Renal cortex interstitium (tissue), 15 donors: ENCODE measurements around the gene TRIM60. TPM values are rescaled to one million over a fixed set of nuclear protein-coding genes. Genes with fewer than 3 reads are reported as not detected.
"Not testable (repeated sequence)": the region's sequence is repeated elsewhere in the genome, so short reads cannot be mapped to it uniquely, and the experiment has no call there.

Experiments
- DNase-seq, 11 donors: peaks; one replicate each; pipeline ENCODE4 v3.0.0-alpha.2; 2013; ENCODE audit warnings: low read depth in 9 of 11, low spot score in 4 of 11; ENCODE audit errors: extremely low read depth in 1 of 11
- long read RNA-seq, 16 experiments: transcript quantifications; one replicate each; lab custom pipeline, GENCODE V29; 2026
- polyA plus RNA-seq, 3 donors: library from polyadenylated mRNA; unstranded; fragments of 120-200 nt; gene quantifications; one replicate each; pipeline ENCODE4 v1.2.1, GENCODE V29; 2013; ENCODE audit not compliant: insufficient read length in 3 of 3

Gene TRIM60
- polyA plus RNA-seq, result under 1 TPM in 1 of 3 donors, not detected in 2; 0.09 TPM
- long read RNA-seq, donor 1, result 0 reads
- long read RNA-seq, donor 2, result 0 reads
- long read RNA-seq, donor 3, partial matches to known transcripts, result 48 of 48 reads
- long read RNA-seq, donor 3, other reads (novel, unspliced or antisense), result 0 of 48 reads
- long read RNA-seq, donor 4, result 0 reads
- long read RNA-seq, donor 5, result 0 reads
- long read RNA-seq, donor 6, result 0 reads
- long read RNA-seq, donor 7, result 0 reads
- long read RNA-seq, donor 8, result 0 reads
- long read RNA-seq, donor 9, result 0 reads
- long read RNA-seq, donor 10, result 0 reads
- long read RNA-seq, donor 11, result 0 reads
- long read RNA-seq, donor 12, result 0 reads
- long read RNA-seq, donor 13, result 0 reads
- long read RNA-seq, donor 14, result 0 reads
- long read RNA-seq, donor 15, result 0 reads
- long read RNA-seq, donor 16, result 0 reads

- DNase-seq, result no peak
These were observed at the start of gene TRIM60 for GRCh38 chr4:165031436-165032211. Gene TRIM60, plus strand, starts transcription at chr4:165031999. Its CDS starts 8,074 bp downstream, at chr4:165040073.

GRCh38 chr4:164989471-164989870, 42.3 kb upstream of the TRIM60 start:
- peak in 2 of 11 donors; percentile 18 for DNase-seq

GRCh38 chr4:164990786-164991185, 41.0 kb upstream of the TRIM60 start:
- not testable (repeated sequence) for DNase-seq

- DNase-seq, result not testable (repeated sequence)
These were observed 35.7 kb upstream of the TRIM60 start for GRCh38 chr4:164996123-164996522.

- DNase-seq, result no peak
These were observed 34.5 kb upstream of the TRIM60 start for GRCh38 chr4:164997324-164997723.

GRCh38 chr4:164997941-164998340, 33.9 kb upstream of the TRIM60 start:
- DNase-seq, result no peak

GRCh38 chr4:164998526-164999080, 33.2 kb upstream of the TRIM60 start:
- DNase-seq, result not testable (repeated sequence)

- DNase-seq, result not testable (repeated sequence)
These were observed 29.8 kb upstream of the TRIM60 start for GRCh38 chr4:165001957-165002356.

GRCh38 chr4:165005352-165005925, 26.4 kb upstream of the TRIM60 start:
- DNase-seq, result no peak

- peak in 7 of 11 donors; percentile 23 to 77 (median 43) for DNase-seq
These were observed 25.3 kb upstream of the TRIM60 start for GRCh38 chr4:165006456-165006855.

- no peak for DNase-seq
These were observed 24.9 kb upstream of the TRIM60 start for GRCh38 chr4:165006886-165007285.

- DNase-seq, result no peak
These were observed 22.1 kb upstream of the TRIM60 start for GRCh38 chr4:165009493-165010227.

GRCh38 chr4:165010487-165010886, 21.3 kb upstream of the TRIM60 start:
- no peak for DNase-seq

- DNase-seq, result no peak
These were observed 20.8 kb upstream of the TRIM60 start for GRCh38 chr4:165010991-165011390.

GRCh38 chr4:165011403-165011802, 20.4 kb upstream of the TRIM60 start:
- no peak for DNase-seq

- DNase-seq, result no peak
These were observed 18.1 kb upstream of the TRIM60 start for GRCh38 chr4:165013691-165014090.

- DNase-seq, result no peak
These were observed 14.8 kb upstream of the TRIM60 start for GRCh38 chr4:165016971-165017370.

GRCh38 chr4:165019995-165020394, 11.8 kb upstream of the TRIM60 start:
- DNase-seq, result not testable (repeated sequence)

GRCh38 chr4:165025782-165026181, 6.0 kb upstream of the TRIM60 start:
- DNase-seq, result not testable (repeated sequence)
